ENCODE measurements around the gene TPST1. TPM values are rescaled to one million over a fixed set of nuclear protein-coding genes. Genes with fewer than 3 reads are reported as not detected.

The TPST1 gene
- total and polyA plus RNA-seq, 2 experiments from 2014 or later: 21.1 to 24.8 TPM

DNA sequence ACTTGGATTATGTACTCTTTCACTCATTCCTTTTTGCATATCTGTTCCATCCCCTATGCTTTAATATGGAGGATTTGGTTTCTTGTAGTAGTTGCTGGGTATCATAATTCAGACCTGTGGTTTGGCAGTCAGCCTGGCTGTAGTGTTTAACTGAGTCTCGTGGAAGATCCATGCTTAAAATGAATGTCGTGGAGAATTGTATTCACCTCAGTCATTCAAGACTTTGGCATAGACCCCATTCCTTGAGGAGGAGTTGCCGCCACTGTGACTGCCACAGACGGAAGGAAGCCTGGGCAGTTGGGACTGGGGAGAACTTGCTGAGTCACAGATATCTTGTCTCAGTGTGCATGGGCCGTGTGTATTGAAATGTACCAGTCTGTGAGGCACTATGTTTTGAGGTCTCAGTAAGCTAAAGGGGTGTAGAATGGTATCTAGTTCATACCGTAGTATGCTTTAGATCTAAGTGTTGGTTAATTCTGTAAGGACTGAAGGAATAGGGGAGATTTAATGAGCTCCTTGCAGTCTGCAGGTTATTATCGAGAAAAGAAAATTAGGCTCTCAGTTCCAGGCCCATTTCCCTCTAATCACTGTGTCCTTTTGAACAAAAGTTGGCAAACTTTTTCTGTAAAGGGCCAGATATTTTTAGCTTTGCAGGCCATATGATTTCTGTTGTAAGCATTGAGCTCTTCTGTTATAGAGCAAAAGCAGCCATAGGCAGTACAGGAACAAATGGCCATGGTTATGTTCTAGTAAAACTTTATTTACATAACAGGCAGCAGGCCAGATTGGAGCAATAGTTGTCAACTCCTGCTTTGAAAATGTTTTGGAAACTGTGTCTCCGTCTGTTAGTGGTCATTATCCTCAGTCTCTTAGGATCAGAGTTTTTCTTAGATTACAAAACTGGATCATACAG lies 76.8 kb downstream of the TPST1 start:
- no peak for TF ChIP-seq CTCF (IDR thresholded peaks at IDR 0.05; ENCODE audit: low read depth, low read length)
- peak overlapping the region; percentile 18 for H3K27ac ChIP-seq

GRCh38 chr7:66282591-66282935 lies 77.4 kb downstream of the TPST1 start:
- no peak for TF ChIP-seq CTCF (IDR thresholded peaks at IDR 0.05; ENCODE audit: low read depth, low read length)
- Histone ChIP-seq H3K4me1 (ENCODE audit: low read depth) (peaks cover 7% of the 10 kb centered on the region), H3K4me3 (no peak overlapping the region), H3K27ac (peak overlapping the region; percentile 18), H3K36me3 (no peaks in the 10 kb centered on the region), H3K9me3 (ENCODE audit: low read depth) (no peaks in the 10 kb centered on the region), H3K27me3 (no peaks in the 10 kb centered on the region)
- no peak for DNase-seq (ENCODE audit: low read depth in 1 of 2, low spot score in 1 of 2)

More for the DNA sequence above, 76.8 kb downstream of the TPST1 start:
- Histone ChIP-seq H3K4me3 (no peak overlapping the region), H3K27me3 (no peaks in the 10 kb centered on the region), H3K4me1 (ENCODE audit: low read depth) (peaks cover 7% of the 10 kb centered on the region), H3K9me3 (ENCODE audit: low read depth) (no peaks in the 10 kb centered on the region), H3K36me3 (no peaks in the 10 kb centered on the region)
- DNase-seq (ENCODE audit: low read depth in 1 of 2, low spot score in 1 of 2): peak in 1 of 2 donors; percentile 95

DNA sequence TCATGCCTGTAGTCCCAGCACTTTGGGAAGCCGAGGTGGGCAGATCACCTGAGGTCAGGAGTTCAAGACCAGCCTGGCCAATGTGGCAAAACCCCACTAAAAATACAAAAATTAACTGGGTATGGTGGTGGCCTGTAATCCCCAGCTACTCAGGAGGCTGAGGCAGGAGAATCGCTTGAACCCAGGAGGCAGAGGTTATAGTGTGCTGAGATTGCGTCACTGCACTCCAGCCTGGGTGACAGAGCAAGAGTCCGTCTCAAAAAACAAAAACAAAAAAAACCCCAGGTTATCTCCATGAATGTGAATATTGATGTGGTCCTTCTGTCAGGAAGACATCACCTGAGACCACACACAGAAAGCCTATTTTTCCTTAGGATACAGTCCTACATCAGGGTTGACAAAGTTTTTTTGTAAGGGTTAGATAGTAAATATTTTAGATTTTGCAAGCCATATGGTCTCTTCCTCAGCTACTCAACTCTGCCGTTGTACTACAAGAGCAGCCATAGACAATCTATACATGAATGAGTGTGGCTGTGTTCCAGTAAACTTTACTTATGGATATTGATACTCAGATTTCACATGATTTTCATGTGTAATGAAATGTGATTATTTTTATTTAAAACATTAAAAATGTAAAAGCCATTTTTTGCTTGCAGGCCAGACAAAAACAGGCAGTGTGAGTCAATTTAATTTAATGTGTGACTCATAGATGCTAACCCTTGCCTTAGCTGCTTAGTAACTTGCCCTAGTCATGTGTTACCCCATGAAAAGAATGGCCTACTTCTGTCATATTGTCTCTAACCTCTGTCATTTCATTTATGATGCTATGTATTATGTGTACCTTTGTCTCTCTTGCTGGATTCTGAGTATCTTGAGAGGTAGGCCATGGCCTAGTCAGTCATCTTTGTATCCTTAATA lies 78.1 kb downstream of the TPST1 start:
- Histone ChIP-seq H3K27ac (no peak overlapping the region), H3K36me3 (no peaks in the 10 kb centered on the region), H3K9me3 (ENCODE audit: low read depth) (no peaks in the 10 kb centered on the region), H3K4me3 (no peak overlapping the region), H3K4me1 (ENCODE audit: low read depth) (peaks cover 7% of the 10 kb centered on the region), H3K27me3 (no peaks in the 10 kb centered on the region)
- DNase-seq (ENCODE audit: low read depth in 1 of 2, low spot score in 1 of 2): peak in 1 of 2 donors; percentile 75
- TF ChIP-seq CTCF (IDR thresholded peaks at IDR 0.05; ENCODE audit: low read depth, low read length): no peak

GRCh38 chr7:66296001-66296521 lies 90.9 kb downstream of the TPST1 start:
- Histone ChIP-seq H3K9me3 (ENCODE audit: low read depth) (no peaks in the 10 kb centered on the region), H3K36me3 (no peaks in the 10 kb centered on the region), H3K4me1 (ENCODE audit: low read depth) (no peaks in the 10 kb centered on the region), H3K4me3 (no peak overlapping the region), H3K27ac (no peak overlapping the region), H3K27me3 (no peaks in the 10 kb centered on the region)
- peak in 1 of 2 donors; percentile 87 for DNase-seq (ENCODE audit: low read depth in 1 of 2, low spot score in 1 of 2)
- no peak for TF ChIP-seq CTCF (IDR thresholded peaks at IDR 0.05; ENCODE audit: low read depth, low read length)

- no peak overlapping the region for H3K27ac ChIP-seq
- H3K4me1 ChIP-seq (ENCODE audit: low read depth): no peaks in the 10 kb centered on the region
- no peak overlapping the region for H3K4me3 ChIP-seq
- H3K36me3 ChIP-seq: no peaks in the 10 kb centered on the region
- H3K27me3 ChIP-seq: no peaks in the 10 kb centered on the region
- peak in 1 of 2 donors; percentile 65 for DNase-seq (ENCODE audit: low read depth in 1 of 2, low spot score in 1 of 2)
- no peak for TF ChIP-seq CTCF (IDR thresholded peaks at IDR 0.05; ENCODE audit: low read depth, low read length)
- H3K9me3 ChIP-seq (ENCODE audit: low read depth): no peaks in the 10 kb centered on the region
Measured at GRCh38 chr7:66296557-66296956, 91.4 kb downstream of the TPST1 start.

Data from cardiac muscle cell (in vitro differentiated cells and primary cell).